ENCODE data around the gene ACKR3.

ACKR3 gene

DNA sequence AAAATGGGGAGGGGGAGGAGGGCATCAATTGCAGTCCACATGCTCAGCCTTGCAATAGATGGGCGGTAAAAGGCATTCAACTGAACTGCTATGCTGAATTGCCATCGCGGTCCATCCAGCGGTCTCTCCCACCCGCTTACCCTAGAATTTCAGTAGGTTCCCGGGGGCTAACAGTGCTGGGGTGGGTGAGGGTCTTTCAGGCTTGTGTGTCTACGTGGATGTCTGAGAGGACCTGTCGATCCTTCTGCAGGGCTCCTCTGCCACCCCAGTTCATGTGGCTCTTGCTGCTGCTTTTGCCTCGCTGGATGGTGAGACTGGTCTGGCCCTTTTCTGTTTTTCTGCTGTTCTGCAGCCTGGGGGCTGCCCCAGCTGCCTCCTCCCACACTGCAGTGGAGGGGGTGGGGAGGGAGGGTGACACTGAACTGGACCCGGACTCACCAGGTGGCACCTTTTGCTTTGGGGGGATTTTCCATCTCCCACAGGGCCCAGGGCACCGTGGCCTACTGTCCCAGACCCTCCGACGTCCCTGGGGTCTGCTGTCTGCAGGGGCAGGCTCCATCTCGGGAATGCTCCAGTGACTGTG is 14.1 kb downstream of the ACKR3 start:
- no peak for DNase-seq (ENCODE audit: low read depth in 2 of 3, low spot score in 2 of 3)

GRCh38 chr2:236584521-236585384 is 15.1 kb downstream of the ACKR3 start:
- no peak for DNase-seq (ENCODE audit: low read depth in 2 of 3, low spot score in 2 of 3)

DNA sequence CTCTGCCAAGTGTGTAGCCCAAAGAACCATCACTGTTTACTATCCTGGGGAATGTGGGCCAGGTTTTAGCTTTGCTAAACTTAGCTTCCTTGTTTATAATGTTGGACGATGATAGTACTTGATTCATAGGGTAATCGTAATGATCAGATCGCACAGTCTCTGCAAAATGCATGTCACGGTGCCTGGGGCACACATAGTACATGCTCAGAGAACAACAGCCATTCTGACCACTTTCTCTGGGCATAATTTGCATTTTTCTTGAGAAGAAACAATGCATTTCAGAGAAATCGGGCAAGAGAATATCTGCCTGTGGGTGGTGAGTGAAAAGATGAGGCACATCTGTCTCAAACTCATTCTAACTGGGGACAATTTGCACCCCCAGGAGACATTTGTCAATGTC is 16.3 kb downstream of the ACKR3 start:
- no peak for DNase-seq (ENCODE audit: low read depth in 2 of 3, low spot score in 2 of 3)

DNA sequence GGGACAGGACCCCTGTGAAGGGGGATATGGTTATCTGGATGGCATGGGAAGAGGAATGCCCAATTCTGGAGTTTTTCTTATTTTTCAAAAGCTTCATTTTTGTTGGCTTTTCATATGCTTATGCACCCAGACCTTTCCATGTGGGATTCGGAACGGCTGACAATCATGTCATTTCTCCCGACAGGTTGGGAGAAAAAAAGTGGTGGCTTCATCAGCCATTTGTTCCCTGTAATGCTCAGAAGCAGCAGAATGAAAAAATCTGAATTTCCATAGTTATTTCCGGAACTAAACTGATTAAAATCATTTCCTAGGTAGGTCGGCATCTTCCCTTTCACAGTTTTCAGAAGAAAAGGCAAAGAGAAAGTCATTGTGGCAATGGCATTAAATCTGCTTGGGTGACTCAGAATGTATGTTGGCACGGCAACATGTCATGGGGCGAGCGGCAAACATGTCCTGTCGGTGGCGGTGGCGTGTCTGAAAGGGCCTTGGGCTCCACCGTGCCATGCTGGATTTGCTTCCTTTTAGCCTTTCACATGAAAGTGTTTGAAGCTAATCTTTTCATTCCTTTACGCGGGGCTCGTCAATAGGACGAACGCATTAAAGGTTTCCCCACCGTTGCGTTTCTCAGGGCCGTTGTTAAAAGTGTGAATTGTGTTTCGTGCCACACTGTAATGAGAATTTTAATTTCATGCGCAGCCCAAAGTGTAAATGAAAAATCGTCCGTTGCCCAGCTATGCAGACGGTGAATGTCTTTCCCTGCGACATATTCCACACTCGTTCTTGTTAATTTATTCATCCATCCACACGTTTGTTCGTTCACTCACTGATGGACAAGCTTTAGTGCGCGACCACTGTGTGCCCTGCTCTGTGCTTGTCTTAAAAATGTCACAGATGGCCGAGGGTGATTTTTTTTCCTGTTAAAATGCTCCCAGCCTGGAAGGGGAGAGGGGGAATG is 18.5 kb downstream of the ACKR3 start:
- no peak for DNase-seq (ENCODE audit: low read depth in 2 of 3, low spot score in 2 of 3)

- no peak for DNase-seq (ENCODE audit: low read depth in 2 of 3, low spot score in 2 of 3)
These were observed 19.4 kb downstream of the ACKR3 start for GRCh38 chr2:236588932-236589592.

GRCh38 chr2:236590846-236591245 is 21.2 kb downstream of the ACKR3 start:
- no peak for DNase-seq (ENCODE audit: low read depth in 2 of 3, low spot score in 2 of 3)

- DNase-seq (ENCODE audit: low read depth in 2 of 3, low spot score in 2 of 3) = no peak
These were observed 23.2 kb downstream of the ACKR3 start for GRCh38 chr2:236592821-236593220.

DNA sequence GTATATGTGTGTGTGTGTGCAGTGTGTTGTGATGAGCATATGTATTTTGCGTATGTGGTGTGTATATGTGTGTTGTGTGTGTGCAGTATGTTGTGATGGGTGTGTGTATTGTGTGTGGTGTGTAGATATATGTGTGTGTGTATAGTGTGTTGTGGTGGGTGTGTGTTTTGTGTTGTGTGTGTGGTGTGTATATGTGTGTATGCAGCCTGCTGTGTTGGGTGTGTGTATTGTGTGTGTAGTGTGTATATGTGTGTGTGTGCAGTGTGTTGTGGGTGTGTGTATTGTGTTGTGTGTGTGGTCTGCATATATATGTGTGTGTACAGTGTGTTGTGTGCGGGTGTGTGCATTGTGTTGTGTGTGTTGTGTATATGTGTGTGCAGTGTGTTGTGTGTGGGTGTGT is 23.9 kb downstream of the ACKR3 start:
- DNase-seq (ENCODE audit: low read depth in 2 of 3, low spot score in 2 of 3) = no peak

DNA sequence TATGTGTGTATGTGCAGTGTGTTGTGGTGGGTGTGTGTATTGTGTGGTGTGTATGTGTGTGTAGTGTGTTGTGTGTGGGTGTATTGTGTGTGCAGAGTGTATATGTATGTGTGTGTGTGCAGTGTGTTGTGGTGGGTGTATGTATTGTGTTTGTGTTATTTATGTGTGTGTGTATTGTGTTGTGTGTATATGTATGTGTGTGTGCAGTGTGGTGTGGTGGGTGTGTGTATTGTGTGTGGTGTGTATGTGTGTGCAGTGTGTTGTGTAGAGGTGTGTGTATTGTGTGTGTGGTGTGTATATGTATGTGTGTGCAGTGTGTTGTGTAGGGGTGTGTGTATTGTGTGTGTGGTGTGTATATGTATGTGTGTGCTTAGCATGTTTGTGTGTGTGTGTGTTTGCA is 24.3 kb downstream of the ACKR3 start:
- DNase-seq (ENCODE audit: low read depth in 2 of 3, low spot score in 2 of 3) = no peak

DNA sequence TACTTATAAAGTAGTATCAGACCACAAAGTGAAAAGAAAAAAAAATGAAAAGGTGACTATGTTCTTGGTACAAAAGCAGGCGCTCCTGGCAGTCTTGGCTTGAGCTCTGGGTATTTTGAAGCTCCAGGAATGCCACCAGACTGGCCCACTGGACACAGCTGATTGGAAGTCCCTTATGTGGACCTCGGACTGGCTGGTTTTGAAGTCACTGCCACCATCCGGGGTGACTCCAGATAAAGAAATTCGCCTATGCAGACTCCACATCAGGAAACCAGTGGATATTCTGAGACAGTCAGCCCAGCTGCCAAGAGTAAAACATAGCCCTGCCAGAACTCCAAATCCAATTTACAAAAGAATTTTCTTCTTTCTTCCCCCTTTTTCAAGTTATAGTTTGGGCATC is 28.0 kb downstream of the ACKR3 start:
- DNase-seq (ENCODE audit: low read depth in 2 of 3, low spot score in 2 of 3) = no peak

DNA sequence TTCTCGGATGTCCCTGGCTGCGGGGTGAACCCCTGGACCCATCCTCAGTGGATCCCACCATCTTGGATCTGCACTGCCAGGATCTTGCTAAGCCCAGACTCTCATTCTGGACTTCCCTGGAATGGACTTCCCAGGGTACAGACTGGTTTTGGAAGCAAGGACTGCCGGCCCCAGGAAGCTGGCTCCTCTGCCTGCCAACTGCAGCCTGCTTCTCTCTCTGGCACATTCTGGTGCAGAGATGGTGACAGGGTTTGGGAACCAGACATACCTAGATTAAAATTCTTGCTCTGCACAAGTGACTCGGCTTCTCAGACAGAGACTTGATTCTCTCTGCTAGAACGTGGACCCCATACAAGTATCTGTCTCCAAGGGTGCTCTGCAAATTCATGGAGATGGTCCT is 29.4 kb downstream of the ACKR3 start:
- no peak for DNase-seq (ENCODE audit: low read depth in 2 of 3, low spot score in 2 of 3)

DNA sequence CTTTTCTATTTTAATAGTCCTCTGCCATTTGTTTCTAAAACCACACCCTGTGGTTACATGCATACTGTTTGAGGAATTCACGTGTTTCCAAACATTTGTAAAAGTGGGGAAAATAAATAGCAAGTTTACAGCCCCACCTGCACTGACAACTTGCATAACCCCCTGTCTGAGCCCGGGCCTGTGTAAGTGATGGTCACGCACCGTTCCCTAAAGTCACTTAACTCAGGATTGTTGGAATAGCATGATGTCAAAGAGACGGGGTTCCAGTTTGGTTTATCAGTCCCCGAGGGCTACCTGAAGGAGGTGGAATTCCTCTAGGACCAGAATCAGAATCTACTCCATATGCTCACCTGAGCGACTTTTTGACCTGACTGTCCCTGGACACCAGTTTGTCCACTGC is 30.5 kb downstream of the ACKR3 start:
- DNase-seq (ENCODE audit: low read depth in 2 of 3, low spot score in 2 of 3) = no peak

- no peak for DNase-seq (ENCODE audit: low read depth in 2 of 3, low spot score in 2 of 3)
These were observed 31.3 kb downstream of the ACKR3 start for GRCh38 chr2:236600892-236601291.

DNA sequence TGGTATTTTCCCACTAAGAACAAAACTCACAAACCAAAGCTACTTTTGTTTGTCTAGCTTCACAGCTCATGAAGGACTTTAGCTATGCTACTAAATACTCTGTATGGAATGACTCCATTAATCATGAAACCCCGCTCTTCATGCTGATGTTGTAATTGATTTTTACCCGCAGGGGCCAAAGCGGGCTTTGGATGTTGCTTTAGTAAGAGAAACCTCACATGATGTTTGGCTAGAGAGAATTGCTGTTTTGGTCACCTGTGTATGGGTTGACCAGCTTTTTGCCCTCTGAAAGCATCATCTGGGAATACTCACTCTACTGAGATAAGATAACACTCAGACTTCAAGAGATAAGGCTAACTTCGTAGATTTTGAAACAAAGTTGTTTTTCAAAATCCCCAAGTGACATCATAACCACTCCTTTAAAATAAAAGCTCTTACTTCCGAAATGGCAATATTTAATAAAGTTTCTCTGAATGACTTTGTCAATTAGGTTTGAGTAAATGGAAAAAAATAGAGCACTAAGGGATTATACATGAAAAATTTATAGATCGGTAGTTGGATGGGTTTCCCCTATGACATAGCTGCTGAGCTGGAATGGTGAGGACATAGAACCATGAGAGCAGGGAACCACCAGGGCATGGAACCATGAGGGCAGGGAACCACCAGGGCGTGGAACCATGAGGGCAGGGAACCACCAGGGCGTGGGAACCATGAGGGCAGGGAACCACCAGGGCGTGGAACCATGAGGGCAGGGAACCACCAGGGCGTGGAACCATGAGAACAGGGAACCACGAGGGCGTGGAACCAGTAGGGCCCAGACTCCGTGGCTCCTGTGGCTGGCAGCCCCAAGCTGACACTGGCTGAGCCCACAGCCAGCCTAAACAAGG is 31.9 kb downstream of the ACKR3 start:
- DNase-seq (ENCODE audit: low read depth in 2 of 3, low spot score in 2 of 3) = no peak

DNA sequence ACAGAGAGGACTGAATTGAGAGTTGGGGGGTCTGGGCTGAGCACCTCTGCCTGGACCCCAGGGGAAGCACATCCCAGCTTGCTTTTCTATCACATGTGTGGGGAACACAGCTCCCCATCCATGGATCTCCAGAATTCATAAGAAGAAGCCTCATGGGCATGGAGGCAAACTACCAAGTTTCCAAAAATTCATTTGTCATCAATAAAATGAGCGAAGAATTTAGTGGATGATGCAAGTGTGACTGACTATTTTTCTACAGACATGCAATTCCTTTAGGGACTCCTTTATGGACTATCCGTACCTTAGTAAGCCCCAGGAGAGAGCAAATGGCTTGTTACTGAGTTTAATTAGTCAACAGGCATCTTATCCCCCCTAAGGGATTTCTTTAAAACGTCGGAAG is 33.1 kb downstream of the ACKR3 start:
- no peak for DNase-seq (ENCODE audit: low read depth in 2 of 3, low spot score in 2 of 3)

- DNase-seq (ENCODE audit: low read depth in 2 of 3, low spot score in 2 of 3) = no peak
These were observed 33.9 kb downstream of the ACKR3 start for GRCh38 chr2:236603361-236604015.

GRCh38 chr2:236604575-236605344 is 35.1 kb downstream of the ACKR3 start:
- DNase-seq (ENCODE audit: low read depth in 2 of 3, low spot score in 2 of 3) = no peak

GRCh38 chr2:236605345-236605734 is 35.7 kb downstream of the ACKR3 start:
- DNase-seq (ENCODE audit: low read depth in 2 of 3, low spot score in 2 of 3) = no peak

DNA sequence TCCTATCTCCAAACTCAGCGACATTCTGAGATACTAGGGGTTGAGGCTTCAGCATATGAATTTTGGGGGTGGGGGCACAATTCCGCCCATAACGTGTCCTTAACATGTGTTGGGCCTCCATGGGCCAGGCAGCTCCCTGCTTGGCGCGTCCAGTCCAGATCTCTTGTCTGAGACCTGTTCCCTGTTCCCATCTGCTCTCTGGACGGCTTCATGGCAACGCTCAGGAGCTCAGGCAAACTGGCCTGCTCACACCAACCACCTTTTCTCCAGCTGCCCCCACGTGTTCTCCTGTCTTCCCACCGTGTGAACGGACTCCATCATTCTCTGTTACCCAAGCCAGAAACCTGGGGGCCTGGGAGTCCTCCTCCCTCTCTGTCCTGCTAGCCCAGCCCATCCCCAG is 36.4 kb downstream of the ACKR3 start:
- DNase-seq (ENCODE audit: low read depth in 2 of 3, low spot score in 2 of 3) = no peak
